Measurements from ENCODE around the gene PPP1R16B.

PPP1R16B gene

DNA sequence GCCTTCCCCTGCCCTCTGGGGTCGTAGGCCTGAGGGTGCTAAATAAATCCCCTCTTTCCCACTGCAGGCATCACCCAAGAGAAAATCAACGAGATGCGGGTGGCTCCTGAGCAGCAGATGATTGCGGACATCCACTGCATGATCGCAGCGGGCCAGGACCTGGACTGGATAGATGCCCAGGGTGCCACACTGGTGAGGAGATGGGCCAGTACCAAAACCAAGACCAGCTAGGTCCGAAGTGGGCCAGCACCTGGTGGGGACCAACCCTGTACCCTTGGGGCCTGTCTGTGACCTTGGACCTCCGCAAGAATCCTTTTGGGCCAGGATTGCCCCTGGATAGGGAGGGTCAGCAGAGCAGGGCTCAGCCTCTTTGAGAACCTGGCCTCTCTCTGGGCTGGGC is 97.1 kb downstream of the PPP1R16B start:
- no peak for DNase-seq

DNA sequence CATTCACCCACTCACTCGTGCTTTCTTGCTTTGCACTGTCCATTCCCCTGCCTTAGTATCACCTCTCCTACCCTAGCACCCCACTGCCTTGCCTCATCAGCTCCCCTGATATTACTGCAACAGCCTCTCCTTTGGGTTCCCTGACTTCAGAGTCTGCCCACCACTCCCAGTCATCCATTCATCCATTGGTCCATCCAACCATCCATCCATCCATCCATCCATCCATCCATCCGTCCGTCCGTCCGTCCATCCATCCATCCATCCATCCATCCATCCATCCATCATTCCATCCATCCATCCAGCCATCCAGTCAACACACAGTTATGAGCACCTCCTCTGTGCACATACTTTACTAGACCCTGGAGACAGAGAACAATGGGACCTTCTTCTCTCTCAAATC is 97.8 kb downstream of the PPP1R16B start:
- no peak for DNase-seq

DNA sequence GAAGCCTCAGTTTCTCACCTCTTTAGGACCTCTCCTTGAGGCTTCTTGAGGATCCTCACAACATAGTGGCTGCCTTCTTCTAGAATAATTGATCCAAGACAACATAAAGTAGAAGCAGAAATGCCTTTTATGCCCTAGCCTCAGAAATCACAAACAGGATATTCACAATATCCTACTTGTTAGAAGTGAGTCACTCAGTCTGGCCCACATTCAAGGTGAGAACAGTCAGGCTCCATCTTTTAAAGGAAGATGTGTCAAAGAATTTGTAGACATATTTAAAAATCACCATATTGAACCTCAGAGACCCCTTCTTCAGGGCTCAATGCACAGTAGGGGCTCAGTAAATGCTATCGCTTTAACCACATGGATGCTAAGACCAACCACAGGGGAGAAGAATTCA is 99.9 kb downstream of the PPP1R16B start:
- DNase-seq = no peak

DNA sequence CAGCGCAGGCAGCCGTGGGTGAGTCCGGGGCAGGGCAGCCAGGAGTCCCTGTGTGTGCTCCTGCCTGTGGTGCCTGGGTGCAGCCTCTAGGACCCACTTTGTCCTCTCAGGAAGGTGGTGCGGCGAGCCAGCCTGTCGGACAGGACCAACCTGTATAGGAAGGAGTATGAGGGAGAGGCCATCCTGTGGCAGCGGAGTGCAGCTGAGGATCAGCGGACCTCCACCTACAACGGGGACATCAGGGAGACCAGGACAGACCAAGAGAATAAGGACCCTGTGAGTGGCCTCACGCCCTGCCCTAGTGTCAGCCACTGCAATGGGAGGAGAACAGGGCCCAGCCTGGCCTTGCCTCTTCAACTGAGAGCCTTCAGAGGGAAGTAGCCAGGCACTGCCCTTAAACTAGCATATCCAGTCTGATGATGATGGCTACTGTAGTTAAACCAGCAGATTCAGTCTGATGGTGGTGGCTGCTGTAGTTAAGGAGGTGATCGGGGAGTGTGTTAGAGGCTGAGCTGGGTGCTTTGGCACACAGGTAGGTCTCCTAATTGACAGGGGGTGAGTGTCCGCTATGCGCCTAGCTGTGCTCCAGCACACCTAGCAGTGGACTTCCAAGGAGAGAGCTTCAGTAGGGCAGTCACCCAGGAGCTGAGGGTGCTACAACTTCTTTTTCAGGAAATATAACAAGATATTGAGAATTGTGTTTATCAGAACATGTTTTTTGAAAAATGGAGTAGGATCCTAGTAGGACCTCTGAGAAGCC is 102.6 kb downstream of the PPP1R16B start:
- DNase-seq = no peak

DNA sequence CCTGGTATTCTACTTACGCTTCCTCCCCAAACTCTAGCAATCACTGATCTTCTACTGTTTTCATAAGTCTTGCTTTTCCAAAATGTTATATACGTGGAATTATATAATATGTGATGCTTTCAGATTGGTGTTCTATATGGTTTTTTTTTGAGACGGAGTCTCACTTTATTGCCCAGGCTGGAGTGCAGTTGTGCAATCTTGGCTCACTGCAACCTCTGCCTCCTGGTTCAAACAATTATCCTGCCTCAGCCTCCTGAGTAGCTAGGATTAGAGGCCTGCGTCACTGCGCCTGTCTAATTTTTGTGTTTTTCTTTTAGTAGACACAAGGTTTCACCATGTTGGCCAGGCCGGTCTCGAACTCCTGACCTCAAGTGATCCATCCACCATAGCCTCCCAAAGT is 109.9 kb downstream of the PPP1R16B start:
- DNase-seq = no peak

DNA sequence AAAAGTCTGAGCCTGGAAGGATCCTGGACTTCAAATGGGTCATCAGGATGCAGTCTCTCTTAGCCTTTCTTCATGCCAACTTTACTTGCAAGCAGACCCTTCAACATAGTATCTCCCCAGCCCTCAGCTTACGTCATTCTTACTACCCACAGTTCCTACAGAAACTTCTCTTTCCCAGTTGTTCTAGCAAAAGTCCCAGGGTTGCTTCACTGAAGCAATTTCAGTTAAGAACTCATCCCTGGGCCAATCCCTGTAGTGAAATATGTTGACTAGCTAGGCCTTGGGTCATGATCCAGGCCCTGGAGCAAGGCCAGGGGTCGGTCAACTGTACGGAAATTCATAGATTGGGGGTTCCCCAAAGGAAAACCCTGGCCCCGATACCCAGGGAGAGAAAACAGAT is 112.2 kb downstream of the PPP1R16B start:
- DNase-seq = no peak

DNA sequence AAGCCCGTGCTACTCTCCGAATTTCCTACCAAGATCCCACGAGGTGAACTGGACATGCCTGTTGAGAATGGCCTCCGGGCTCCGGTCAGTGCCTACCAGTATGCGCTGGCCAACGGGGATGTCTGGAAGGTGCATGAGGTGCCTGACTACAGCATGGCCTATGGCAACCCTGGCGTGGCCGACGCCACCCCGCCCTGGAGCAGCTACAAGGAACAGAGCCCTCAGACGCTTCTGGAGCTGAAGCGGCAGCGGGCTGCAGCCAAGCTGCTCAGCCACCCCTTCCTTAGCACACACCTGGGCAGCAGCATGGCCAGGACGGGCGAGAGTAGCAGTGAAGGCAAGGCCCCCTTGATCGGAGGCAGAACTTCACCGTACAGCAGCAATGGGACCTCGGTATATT is 112.7 kb downstream of the PPP1R16B start:
- no peak for DNase-seq

DNA sequence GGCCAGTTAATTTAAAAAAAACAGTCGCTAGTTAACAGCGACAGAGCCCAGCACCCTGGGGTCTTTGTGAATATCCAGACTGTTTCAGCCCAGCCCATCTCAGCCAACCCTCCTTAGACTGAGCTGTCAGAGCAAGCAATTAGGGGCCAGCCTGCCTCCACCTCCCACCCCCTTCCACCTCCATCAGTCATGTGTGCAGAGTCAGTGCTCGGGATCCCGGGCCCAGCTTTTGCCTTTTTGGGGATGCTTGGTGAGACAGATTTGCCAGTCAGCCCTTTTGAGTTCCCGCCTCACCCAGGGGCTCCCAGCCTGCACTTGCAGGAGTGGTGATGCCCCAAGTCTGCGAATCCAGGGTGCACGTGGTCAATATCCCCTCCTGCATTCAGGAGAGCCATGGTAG is 114.2 kb downstream of the PPP1R16B start:
- no peak for DNase-seq

DNA sequence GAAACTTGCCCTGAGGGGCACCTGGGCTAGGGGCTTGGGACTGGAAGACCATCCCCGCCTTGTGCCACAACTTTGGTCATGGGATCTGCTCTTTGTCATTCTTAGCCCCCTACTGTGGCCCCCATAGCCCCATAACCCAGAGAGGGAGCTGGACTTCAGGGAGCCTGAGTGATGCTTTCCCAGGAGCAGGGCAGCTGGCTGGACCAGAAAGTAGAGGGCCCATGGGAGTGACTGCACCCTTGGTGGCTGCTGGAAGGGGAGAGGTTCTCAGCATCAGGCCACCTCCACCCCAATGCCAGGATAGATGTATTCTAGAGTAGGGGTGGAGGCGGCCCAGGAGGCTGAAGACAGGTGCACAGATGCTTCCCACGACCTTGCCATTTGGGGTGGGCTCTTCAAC is 114.9 kb downstream of the PPP1R16B start:
- DNase-seq = no peak

DNA sequence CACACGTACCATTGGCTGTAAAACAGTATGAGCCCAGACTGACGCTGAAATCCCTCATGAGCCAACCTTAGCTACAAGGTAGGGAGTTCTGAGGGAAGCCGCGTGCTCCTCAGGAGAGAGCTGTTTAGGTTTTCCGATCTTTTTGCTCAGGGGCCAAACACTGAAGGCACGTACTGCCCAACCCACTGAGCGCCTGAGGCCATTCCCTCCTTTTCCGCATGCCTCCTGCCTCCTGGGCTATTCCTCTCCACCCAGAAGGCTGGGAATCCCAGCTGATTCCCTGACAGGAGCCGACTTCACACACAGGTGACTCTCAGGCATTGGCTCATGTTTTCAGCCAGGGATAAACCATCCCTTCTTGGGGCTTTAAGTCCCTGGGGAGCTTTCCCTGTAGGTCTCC is 115.4 kb downstream of the PPP1R16B start:
- DNase-seq = no peak

DNA sequence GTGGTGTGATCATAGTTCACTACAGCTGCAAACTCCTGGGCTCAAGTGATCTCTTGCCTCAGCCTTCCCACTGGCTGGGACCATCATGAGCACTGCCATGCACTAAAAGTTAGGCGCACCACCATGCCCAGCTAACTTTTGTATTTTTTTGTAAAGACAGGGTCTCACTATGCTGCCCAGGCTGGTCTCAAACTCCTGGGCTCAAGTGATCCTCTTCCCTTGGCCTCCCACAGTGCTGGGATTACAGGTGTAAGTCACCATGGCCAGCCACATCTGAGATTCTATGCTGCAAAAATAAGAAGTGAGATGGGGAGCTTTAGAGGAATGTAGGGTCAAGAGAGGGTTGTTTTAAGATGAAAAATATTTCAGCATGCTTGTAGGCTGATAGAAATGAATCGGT is 119.2 kb downstream of the PPP1R16B start:
- DNase-seq = no peak

DNA sequence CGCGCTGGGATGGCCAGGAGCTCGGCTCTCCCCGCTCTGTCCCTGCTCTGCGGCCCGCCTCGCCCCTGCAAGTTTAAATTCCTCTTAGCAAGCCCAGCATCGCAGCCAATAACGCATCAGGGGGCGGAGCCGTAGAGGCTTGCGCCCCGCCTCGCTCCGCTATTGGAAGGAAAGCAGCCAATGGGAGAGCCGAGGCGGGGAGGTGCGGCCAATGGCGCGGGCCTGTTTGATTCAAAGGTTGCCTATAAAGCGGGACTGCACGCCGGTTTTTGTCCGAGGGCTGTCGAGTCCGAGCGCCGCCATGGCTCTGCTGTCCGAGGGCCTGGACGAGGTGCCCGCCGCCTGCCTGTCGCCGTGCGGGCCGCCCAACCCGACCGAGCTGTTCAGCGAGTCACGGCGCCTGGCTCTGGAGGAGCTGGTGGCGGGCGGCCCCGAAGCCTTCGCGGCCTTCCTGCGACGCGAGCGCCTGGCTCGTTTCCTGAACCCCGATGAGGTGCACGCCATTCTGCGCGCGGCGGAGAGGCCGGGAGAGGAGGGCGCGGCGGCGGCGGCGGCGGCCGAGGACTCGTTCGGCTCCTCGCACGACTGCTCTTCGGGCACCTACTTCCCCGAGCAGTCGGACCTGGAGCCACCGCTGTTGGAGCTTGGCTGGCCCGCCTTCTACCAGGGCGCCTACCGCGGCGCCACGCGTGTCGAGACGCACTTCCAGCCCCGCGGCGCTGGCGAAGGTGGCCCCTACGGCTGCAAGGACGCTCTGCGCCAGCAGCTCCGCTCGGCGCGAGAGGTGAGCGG is 120.8 kb downstream of the PPP1R16B start, which contains the start of gene FAM83D:
TSS of gene FAM83D (plus strand) at position 276 of the 792 bp plus-strand sequence. CDS start at position 302, 26 bp downstream.
- peak; percentile 97 for DNase-seq

DNA sequence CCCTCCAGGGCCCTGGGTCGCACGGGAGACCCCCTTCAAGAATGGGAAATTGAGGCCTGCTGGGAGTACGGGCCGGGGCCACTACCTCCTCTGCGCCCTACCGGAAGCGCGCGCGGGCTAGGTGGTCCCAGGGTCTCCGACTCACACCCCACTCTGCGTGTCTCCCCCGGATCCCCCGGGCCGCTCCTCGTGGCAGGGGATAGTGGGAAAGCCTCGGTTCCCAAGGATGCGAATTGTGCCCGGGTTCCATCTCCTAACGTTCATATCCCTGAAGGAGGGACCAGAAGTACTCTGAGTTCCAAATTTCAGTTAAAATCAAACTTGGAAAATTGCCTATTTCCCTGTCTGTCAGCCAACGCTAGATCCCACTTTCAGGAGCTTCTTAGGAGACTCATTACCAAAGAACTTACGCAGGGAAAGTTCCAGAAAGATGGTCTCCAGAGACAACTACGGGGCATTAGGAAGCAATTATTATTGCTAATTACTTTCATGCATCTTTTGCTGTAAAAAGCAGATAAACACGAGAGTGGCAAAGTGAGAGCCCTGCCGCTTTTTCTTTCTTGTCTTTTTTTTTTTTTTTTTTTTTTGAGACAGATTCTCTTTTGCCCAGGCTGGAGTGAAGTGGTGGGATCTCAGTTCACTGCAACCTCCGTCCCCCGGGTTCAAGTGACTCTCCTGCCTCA is 121.6 kb downstream of the PPP1R16B start:
- no peak for DNase-seq

DNA sequence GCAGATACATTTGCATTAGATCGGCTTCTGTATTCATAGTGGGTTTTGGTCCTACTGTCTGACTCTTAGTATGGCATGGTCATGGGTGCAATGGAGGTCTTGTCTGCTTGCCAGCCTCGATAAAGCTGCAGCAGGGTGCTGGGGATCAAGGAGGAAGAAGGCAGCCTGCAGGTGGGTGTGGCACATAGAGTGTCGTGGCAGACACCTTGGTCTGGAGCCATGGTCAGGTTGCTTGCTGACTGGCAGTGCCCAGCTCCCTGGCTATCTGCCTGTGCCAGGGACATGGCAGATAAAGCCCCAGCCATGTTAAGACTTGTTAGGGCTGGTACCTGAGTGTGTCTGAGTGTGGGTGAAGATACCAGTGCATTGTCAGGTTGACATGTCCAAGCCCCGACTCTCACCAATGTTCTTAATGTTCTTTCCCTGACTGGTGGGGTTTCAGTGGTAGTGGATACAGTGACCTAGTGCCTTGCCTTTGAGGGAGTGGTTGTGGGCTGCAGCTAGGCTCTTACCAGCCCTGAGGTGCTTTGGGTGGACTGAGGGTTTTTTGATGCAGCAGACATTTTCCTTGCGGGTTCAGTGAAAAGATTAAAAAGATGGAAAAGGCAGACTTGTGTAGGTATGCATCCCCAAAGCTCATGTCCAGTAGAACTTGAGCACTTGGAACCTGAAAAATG is 122.5 kb downstream of the PPP1R16B start:
- no peak for DNase-seq

DNA sequence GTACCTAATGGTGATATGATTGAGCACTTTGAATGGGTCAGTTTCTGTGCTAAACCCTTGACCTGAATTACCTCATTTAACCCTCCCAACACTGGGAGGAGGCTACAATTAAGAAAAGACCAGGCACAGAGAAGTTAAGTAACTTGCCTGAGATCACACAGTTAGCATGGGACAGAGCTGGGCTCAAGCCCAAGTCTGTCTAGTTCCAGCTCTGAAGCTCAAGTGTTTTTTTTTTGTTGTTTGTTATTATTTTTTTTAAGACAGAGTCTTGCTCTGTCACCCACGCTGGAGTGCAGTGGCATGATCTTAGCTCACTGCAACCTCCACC is 124.7 kb downstream of the PPP1R16B start:
- no peak for DNase-seq

DNA sequence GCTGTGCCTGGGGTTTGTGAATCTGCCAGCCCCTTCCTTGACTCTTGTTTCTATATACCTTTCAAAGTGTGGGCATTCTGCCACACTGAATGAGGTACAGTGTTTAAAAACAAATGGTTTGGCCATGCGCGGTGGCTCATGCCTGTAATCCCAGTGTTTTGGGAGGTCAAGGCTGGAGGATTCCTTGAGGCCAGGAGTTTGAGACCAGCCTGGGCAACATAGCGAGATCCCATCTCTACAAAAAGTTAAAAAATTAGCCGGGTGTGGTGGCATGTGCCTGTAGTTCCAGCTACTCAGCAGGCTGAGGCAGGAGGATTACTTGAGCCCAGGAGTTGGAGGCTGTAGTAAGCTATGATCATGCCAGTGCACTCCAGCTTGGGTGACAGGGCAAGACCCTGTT is 126.5 kb downstream of the PPP1R16B start:
- no peak for DNase-seq

DNA sequence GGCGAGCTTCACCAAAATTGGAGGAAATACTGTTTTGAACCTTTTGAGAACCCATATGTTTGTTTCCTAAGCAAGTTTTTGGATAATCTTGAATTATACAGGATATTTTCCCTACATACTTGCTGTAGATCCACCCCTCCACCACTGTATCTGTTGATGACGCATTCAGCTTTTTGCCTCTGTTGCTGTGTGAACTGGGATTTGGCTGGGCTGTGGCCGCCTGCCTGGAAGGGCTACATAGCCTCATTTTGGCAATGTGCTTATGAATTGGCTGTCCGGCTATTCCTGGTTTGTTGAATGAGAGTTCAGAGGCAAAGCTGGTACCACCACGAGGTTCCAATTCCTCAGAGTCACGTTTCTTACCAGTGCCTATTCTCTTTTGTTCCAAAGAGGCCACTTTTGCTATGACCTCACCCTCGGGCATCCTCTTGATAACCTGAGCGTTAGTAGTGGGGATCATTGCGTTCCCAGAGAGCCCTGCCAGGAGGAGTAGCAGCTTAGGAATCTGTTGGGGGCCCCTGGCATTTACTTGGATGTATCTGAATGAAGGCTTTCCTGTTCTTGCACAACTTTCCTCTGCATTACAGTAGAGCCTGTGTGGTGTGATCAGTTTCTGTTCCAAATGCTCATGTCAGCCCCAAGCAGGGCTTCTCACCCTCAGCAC is 127.1 kb downstream of the PPP1R16B start:
- no peak for DNase-seq

DNA sequence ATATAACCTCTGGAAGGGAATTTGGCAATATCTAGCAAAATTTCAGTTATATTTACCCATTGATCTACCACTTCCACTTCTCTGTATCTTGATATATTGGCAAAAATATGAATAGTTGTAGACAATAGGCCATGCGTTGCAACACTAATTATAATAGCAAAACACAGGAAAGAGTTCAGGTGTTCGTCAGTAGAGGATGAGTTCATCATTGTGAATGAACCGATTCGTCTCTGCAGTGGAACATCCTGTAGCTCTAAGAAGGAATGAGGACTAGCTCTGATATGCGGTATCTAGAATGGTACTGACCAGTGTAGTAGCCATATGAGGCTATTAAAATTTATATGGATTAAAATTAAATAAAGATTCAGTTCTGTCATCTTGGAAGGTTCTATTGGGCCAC is 129.0 kb downstream of the PPP1R16B start:
- no peak for DNase-seq

DNA sequence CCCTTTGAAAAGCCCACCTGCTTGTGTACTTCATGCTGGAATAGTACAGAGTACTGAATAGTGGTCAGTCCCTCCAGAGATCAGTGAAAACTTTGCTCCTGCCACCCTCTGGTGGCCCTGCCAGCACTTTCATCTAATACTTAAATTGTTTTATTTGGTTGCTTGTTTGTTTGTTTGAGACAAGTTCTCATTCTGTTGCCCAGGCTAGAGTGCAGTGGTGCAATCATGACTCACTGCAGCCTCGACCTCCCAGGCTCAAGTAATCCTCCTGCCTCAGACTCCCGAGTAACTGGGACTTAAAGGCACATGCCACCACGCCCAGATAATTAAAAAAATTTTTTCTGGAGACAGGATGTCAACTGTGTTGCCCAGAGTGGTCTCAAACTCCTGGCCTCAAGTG is 129.8 kb downstream of the PPP1R16B start:
- DNase-seq = no peak

DNA sequence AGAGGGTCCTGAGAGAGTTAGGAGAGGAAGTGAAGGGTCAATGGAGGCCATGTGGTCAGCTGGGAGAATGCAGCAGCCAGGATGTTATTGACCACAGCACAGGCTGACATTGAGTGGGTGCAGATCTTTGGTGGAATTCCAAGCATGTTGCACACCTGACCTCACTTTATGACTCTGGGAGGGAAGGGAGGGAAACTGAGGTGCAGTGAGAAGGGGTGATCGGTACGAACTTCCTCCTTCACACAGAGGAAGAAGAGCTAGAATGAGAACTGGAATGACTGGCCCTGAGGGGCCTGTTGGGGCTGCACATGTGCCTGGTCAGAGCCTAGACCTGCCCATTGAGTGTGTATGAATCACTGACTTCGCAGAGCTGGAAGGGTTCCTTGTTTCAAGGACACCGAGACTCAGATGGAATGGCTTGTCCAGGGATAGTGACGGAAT is 130.5 kb downstream of the PPP1R16B start:
- no peak for DNase-seq

DNA sequence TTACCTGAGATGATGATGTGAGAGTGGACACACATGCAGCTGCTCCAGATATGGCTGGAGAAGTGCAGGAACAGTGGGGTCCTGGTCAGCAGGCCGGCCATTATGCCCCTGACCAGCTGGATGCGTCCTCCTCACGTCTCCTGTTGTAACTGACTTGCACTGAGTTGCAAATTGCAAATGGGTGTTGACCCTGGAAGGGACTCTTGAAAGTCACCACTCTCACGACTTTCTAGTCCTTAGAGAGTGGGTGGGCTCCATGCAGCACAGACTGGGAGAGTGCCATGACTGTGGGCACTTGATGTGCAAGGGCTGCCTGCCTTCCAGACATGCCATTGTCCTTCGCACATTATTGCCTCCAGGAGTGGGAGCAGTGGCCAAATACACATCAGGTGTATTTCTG is 131.5 kb downstream of the PPP1R16B start:
- DNase-seq = no peak

DNA sequence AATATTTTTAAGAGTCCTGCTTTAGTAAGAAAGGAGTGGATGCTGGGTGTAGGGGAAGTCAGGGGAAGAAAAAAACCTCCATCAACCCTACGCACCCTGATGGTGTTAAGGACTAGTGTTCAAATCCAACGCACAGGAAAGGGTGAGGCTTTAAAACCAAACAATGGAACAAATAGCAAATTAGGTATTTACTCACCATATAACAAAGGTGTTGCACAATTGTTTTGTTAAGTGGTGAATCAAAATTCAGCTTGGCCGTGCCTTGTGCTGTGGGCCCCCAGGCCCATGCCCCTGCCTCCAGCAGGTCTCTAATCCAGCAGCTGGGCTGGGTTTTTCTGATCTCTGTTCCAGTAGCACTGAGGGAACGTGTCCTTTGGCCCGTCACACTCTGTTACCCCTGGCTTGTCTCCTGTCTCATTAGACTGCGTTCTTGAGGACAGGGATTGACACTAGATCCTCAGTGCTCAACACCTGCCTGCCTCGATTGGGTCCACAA is 132.5 kb downstream of the PPP1R16B start:
- no peak for DNase-seq

DNA sequence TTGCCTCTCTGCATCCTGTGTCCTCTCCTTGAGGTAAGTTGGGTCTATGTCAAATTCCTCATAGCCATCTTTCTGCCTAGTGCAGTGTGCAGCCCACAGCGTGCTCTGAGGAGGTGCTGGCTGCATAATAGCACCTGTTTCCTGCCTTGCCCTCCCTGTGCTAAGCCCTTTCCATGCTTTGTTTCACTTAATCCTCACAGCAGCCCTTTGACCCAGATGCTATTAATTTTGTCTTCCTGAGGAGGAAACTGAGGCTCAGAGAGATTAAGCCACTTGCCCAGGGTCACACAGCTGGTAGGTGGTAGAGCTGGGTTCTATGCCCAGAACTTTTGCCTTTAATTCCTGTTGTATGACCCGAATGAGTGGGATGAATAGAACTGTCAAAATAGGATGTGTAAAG is 134.2 kb downstream of the PPP1R16B start:
- DNase-seq = no peak
